H9 (cell line): ENCODE results near the gene FANCG. TPM values are rescaled to one million over a fixed set of nuclear protein-coding genes. Genes with fewer than 3 reads are reported as not detected.

Experiments
- DNase-seq: peaks from one replicate; pipeline ENCODE4 v3.0.0-alpha.2; 2017
- H2AFZ ChIP-seq: one replicate; pipeline ENCODE4 v1.6.1; 2013; ENCODE audit warnings: mild to moderate bottlenecking, low read length, control low read depth, moderate library complexity
- H2AK5ac ChIP-seq: 2 replicates; pipeline ENCODE4 v1.6.1; 2013; ENCODE audit warnings: low read length, control low read depth, mixed read lengths; ENCODE audit not compliant: insufficient read length
- H2BK120ac ChIP-seq: one replicate; pipeline ENCODE4 v1.6.1; 2013; ENCODE audit warnings: low read depth, mild to moderate bottlenecking, low read length, control low read depth, inconsistent platforms; ENCODE audit not compliant: poor library complexity, severe bottlenecking
- H2BK12ac ChIP-seq: 2 replicates; pipeline ENCODE4 v1.6.1; 2013; ENCODE audit warnings: low read length, control low read depth, mixed read lengths, low read depth; ENCODE audit not compliant: insufficient read length
- H2BK15ac ChIP-seq: 2 replicates; pipeline ENCODE4 v1.6.1; 2013; ENCODE audit warnings: low read depth, low read length, control low read depth
- H2BK20ac ChIP-seq: one replicate; pipeline ENCODE4 v1.6.1; 2013; ENCODE audit warnings: low read depth, mild to moderate bottlenecking, low read length, control low read depth, inconsistent platforms; ENCODE audit not compliant: poor library complexity, severe bottlenecking
- H2BK5ac ChIP-seq: 2 replicates; pipeline ENCODE4 v1.6.1; 2013; ENCODE audit warnings: low read length, control low read depth, mixed read lengths; ENCODE audit not compliant: insufficient read length
- H3K14ac ChIP-seq: 2 replicates; pipeline ENCODE4 v1.6.1; 2013; ENCODE audit warnings: low read length, control low read depth; ENCODE audit not compliant: insufficient read depth
- H3K18ac ChIP-seq: 2 replicates; pipeline ENCODE4 v1.6.1; 2013; ENCODE audit warnings: low read depth, mild to moderate bottlenecking, mixed read lengths, low read length, control low read depth; ENCODE audit not compliant: insufficient read length
- H3K23ac ChIP-seq: 2 replicates; pipeline ENCODE4 v1.6.1; 2013; ENCODE audit warnings: low read length, control low read depth, mixed read lengths, low read depth; ENCODE audit not compliant: insufficient read length
- H3K23me2 ChIP-seq: 2 replicates; pipeline ENCODE4 v1.6.1; 2013; ENCODE audit warnings: low read depth, mild to moderate bottlenecking, mixed read lengths, low read length, control low read depth; ENCODE audit not compliant: insufficient read length, poor library complexity, severe bottlenecking
- H3K27ac ChIP-seq: 2 replicates; pipeline ENCODE4 v1.5.1; 2013; ENCODE audit warnings: low read length, control low read depth, mixed read lengths, low read depth; ENCODE audit not compliant: insufficient read length
- H3K27me3 ChIP-seq: 2 replicates; pipeline ENCODE4 v1.6.1; 2013; ENCODE audit warnings: low read length, control low read depth, inconsistent platforms; ENCODE audit not compliant: insufficient read depth
- H3K4ac ChIP-seq: 2 replicates; pipeline ENCODE4 v1.6.1; 2013; ENCODE audit warnings: low read depth, mild to moderate bottlenecking, control low read depth, inconsistent platforms, low read length, moderate library complexity
- H3K4me1 ChIP-seq: 2 replicates; pipeline ENCODE4 v1.6.1; 2013; ENCODE audit warnings: low read length, control low read depth, inconsistent platforms; ENCODE audit not compliant: insufficient read depth
- H3K4me2 ChIP-seq: 2 replicates; pipeline ENCODE4 v1.6.1; 2013; ENCODE audit warnings: low read length, control low read depth, mixed read lengths; ENCODE audit not compliant: insufficient read length, insufficient read depth
- H3K56ac ChIP-seq: 2 replicates; pipeline ENCODE4 v1.6.1; 2013; ENCODE audit warnings: low read depth, mild to moderate bottlenecking, mixed read lengths, low read length, control low read depth; ENCODE audit not compliant: insufficient read length
- H3K79me1 ChIP-seq: 2 replicates; pipeline ENCODE4 v1.6.1; 2013; ENCODE audit warnings: low read depth, mild to moderate bottlenecking, moderate library complexity, low read length, control low read depth, inconsistent platforms; ENCODE audit not compliant: insufficient read depth, poor library complexity, severe bottlenecking
- H3K79me2 ChIP-seq: 2 replicates; pipeline ENCODE4 v1.6.1; 2013; ENCODE audit warnings: low read length, control low read depth, inconsistent platforms; ENCODE audit not compliant: insufficient read depth
- H3K9ac ChIP-seq: 2 replicates; pipeline ENCODE4 v1.6.1; 2013; ENCODE audit warnings: low read length, control low read depth, mixed read lengths; ENCODE audit not compliant: insufficient read length; ENCODE audit errors: extremely low read depth
- H3K9me3 ChIP-seq: one replicate; pipeline ENCODE4 v1.6.1; 2013; ENCODE audit warnings: low read depth, low read length, inconsistent platforms; ENCODE audit not compliant: control insufficient read depth
- H3T11ph ChIP-seq: one replicate; pipeline ENCODE4 v1.6.1; 2013; ENCODE audit warnings: mild to moderate bottlenecking, low read length, control low read depth, inconsistent platforms
- H4K20me1 ChIP-seq: one replicate; pipeline ENCODE4 v1.6.1; 2013; ENCODE audit not compliant: control insufficient read depth, insufficient read length, insufficient read depth
- H4K5ac ChIP-seq: 2 replicates; pipeline ENCODE4 v1.6.1; 2013; ENCODE audit warnings: low read depth, mild to moderate bottlenecking, mixed read lengths, low read length, control low read depth; ENCODE audit not compliant: insufficient read length
- H4K8ac ChIP-seq: replicated peaks from 2 replicates; pipeline ENCODE4 v1.6.1; 2013; ENCODE audit warnings: low read length, control low read depth, mixed read lengths, low read depth; ENCODE audit not compliant: insufficient read length
- H4K91ac ChIP-seq: 2 replicates; pipeline ENCODE4 v1.6.1; 2013; ENCODE audit warnings: low read depth, mild to moderate bottlenecking, moderate library complexity, mixed read lengths, low read length, control low read depth; ENCODE audit not compliant: insufficient read length
- H3K27ac Mint-ChIP-seq, 3 experiments: 2 replicates in 2 of 3; 3 replicates in 1 of 3; pipeline ENCODE4 v1.8.0; 2020 to 2021; ENCODE audit warnings: mixed read lengths in 3 of 3, mild to moderate bottlenecking in 1 of 3, moderate library complexity in 1 of 3
- H3K27me3 Mint-ChIP-seq: 2 replicates; pipeline ENCODE4 v1.8.0; 2021; ENCODE audit warnings: low read depth, mild to moderate bottlenecking, moderate library complexity, mixed read lengths
- H3K36me3 Mint-ChIP-seq, 3 experiments: 2 replicates in 2 of 3; 3 replicates in 1 of 3; pipeline ENCODE4 v1.8.0; 2020 to 2021; ENCODE audit warnings: low read depth in 3 of 3, mixed read lengths in 3 of 3; ENCODE audit not compliant: insufficient read depth in 1 of 3
- H3K4me1 Mint-ChIP-seq, 2 experiments: 2 replicates each; pipeline ENCODE4 v1.8.0; 2020; ENCODE audit warnings: mixed read lengths in 2 of 2
- H3K4me3 Mint-ChIP-seq, 2 experiments: 2 replicates in 1 of 2; 3 replicates in 1 of 2; pipeline ENCODE4 v1.8.0; 2020 to 2021; ENCODE audit warnings: mild to moderate bottlenecking in 2 of 2, mixed read lengths in 2 of 2, moderate library complexity in 1 of 2
- H3K9me3 Mint-ChIP-seq, 2 experiments: 2 replicates in 1 of 2; 3 replicates in 1 of 2; pipeline ENCODE4 v1.8.0; 2020; ENCODE audit warnings: mild to moderate bottlenecking in 2 of 2, mixed read lengths in 2 of 2, moderate library complexity in 1 of 2
- WGBS: extraction: QIAGEN DNeasy Blood & Tissue Kit; methylation state at CpG from one replicate; pipeline ENCODE4 v1.1.7; 2013; ENCODE audit warnings: missing lambda C conversion rate, low lambda C conversion rate, mixed read lengths; ENCODE audit not compliant: insufficient read length; ENCODE audit errors: extremely low coverage; 5-methylcytosine and 5-hydroxymethylcytosine counted together
- total RNA-seq: library from RNA; stranded (reverse); gene quantifications from 2 replicates; pipeline ENCODE4 v1.2.1, GENCODE V29; 2021
- TF ChIP-seq, protein P1 (sequence below): fragments of 200-600 bp; sonication (generic); conservative IDR thresholded peaks from 3 replicates; pipeline ENCODE4 v1.8.0; 2021; ENCODE audit warnings: antibody characterized with exemption, mild to moderate bottlenecking

The FANCG gene
- total RNA-seq, 1 experiment from 2014 or later, result 86.9 TPM

DNA sequence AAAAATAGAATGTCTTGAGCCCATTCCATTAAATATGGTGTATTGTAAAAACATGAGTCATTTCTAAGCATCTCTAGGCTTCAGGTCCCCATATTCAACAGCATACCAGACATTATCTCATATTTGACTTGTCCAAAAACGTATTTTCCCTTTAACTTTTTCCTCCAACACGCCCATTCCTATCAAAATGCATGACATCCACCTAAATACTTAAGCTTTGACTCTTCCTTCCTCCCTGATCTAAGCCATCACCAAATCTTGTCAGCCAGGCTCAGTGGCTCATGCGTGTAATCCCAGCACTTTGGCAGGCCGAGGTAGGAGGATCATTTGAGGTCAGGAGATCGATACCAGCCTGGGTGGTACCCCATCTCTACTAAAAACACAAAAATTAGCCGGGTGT is 31.2 kb downstream of the FANCG start:
- H3K56ac ChIP-seq, result no peak overlapping the region
- H4K20me1 ChIP-seq, result no peaks in the 10 kb centered on the region
- no peak overlapping the region for H3K18ac ChIP-seq
- Mint-ChIP-seq H3K36me3 (peaks cover 8 to 59% (median 24%) of the 10 kb centered on the region in 3 experiments), H3K27ac (no peak overlapping the region), H3K4me3 (no peak overlapping the region), H3K9me3 (no peaks in the 10 kb centered on the region), H3K27me3 (no peaks in the 10 kb centered on the region), H3K4me1 (peaks cover 7 to 11% of the 10 kb centered on the region in 2 experiments)
- 100% methylated on average over 2 of the region's 6 CpGs for WGBS
- no peak overlapping the region for H2BK15ac ChIP-seq
- H3K23me2 ChIP-seq, result no peaks in the 10 kb centered on the region
- no peak overlapping the region for H2BK12ac ChIP-seq
- no peak overlapping the region for H3K4me2 ChIP-seq
- H3K27ac ChIP-seq, result no peak overlapping the region
- DNase-seq, result no peak
- no peak overlapping the region for H2AK5ac ChIP-seq
- H3K9me3 ChIP-seq, result no peaks in the 10 kb centered on the region
- H2AFZ ChIP-seq, result no peak overlapping the region
- no peak overlapping the region for H2BK120ac ChIP-seq
- H3K4ac ChIP-seq, result no peak overlapping the region
- H3T11ph ChIP-seq, result no peak overlapping the region
- H4K91ac ChIP-seq, result no peak overlapping the region
- H3K9ac ChIP-seq, result no peak overlapping the region
- no peak overlapping the region for H2BK20ac ChIP-seq
- H2BK5ac ChIP-seq, result no peak overlapping the region
- H3K23ac ChIP-seq, result no peak overlapping the region
- no peak overlapping the region for H3K14ac ChIP-seq
- no peaks in the 10 kb centered on the region for H3K27me3 ChIP-seq
- no peaks in the 10 kb centered on the region for H3K4me1 ChIP-seq
- TF ChIP-seq, protein P1, sequence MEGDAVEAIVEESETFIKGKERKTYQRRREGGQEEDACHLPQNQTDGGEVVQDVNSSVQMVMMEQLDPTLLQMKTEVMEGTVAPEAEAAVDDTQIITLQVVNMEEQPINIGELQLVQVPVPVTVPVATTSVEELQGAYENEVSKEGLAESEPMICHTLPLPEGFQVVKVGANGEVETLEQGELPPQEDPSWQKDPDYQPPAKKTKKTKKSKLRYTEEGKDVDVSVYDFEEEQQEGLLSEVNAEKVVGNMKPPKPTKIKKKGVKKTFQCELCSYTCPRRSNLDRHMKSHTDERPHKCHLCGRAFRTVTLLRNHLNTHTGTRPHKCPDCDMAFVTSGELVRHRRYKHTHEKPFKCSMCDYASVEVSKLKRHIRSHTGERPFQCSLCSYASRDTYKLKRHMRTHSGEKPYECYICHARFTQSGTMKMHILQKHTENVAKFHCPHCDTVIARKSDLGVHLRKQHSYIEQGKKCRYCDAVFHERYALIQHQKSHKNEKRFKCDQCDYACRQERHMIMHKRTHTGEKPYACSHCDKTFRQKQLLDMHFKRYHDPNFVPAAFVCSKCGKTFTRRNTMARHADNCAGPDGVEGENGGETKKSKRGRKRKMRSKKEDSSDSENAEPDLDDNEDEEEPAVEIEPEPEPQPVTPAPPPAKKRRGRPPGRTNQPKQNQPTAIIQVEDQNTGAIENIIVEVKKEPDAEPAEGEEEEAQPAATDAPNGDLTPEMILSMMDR, result no peak
- no peak overlapping the region for H4K8ac ChIP-seq
- H3K79me2 ChIP-seq, result no peaks in the 10 kb centered on the region
- H3K79me1 ChIP-seq, result no peaks in the 10 kb centered on the region
- no peak overlapping the region for H4K5ac ChIP-seq
